K562 (cell line): Measurements from ENCODE around the gene TSPYL4. TPM values are rescaled to one million over a fixed set of nuclear protein-coding genes. Genes with fewer than 3 reads are reported as not detected.

Source experiments
- ATAC-seq: fragments of 200-7000 bp; cut with Tn5 transposase; 3 replicates; pipeline ENCODE4 v1.9.1; 2020; ENCODE audit warnings: moderate library complexity
- BruUV-seq: library from RNA; stranded (reverse); fragments of 400-500 nt; replicated peaks from 2 replicates; lab custom pipeline; 2021; lab: Mats Ljungman, UMichigan
- CTCF ChIA-PET: fragments of 300-600 bp; formaldehyde crosslinking; extraction: SDS; loops from one replicate; lab custom pipeline; 2021; ENCODE audit warnings: low intra/inter-chr PET ratio; lab: Yijun Ruan, JAX
- POLR2A ChIA-PET: fragments of 300-600, 350-650 bp; sonication (Branson Sonifier 250); formaldehyde crosslinking; extraction: SDS; loops from one replicate; lab custom pipeline; 2021; ENCODE audit warnings: antibody characterized with exemption, inconsistent platforms; lab: Yijun Ruan, JAX
- DNase-seq, 4 experiments: peaks; one replicate each; pipeline versions ENCODE4 v3.0.0 to v3.0.0-alpha.2; 2011 to 2018; ENCODE audit warnings: low spot score in 3 of 4, mixed read lengths in 3 of 4; ENCODE audit errors: extremely low read depth in 1 of 4
- FAIRE-seq: peaks from 2 replicates; lab custom pipeline; 2011; peaks lifted over from hg19 to GRCh38; lab: Jason Lieb, UNC
- H2AFZ ChIP-seq: 2 replicates; pipeline ENCODE4 v1.6.0; 2011; ENCODE audit warnings: low read depth, low read length, control low read depth, inconsistent platforms
- H3K27ac ChIP-seq: fragments of 200-600 bp; 3 replicates; pipeline ENCODE4 v1.8.0; 2011; ENCODE audit warnings: low read depth, mild to moderate bottlenecking, control low read depth, inconsistent platforms, low read length, moderate library complexity, mixed read lengths; ENCODE audit errors: extremely low read depth
- H3K27me3 ChIP-seq, 2 experiments: fragments of 300-600 bp in 1 of 2; 2 replicates in 1 of 2; 3 replicates in 1 of 2; pipeline versions ENCODE4 v1.6.0 to v1.8.0; 2011; ENCODE audit warnings: inconsistent platforms in 2 of 2, low read length in 2 of 2, mild to moderate bottlenecking in 1 of 2, mixed read lengths in 1 of 2, moderate library complexity in 1 of 2; ENCODE audit not compliant: control insufficient read depth in 2 of 2, insufficient read depth in 2 of 2
- H3K36me3 ChIP-seq: fragments of 300-600 bp; 3 replicates; pipeline ENCODE4 v1.8.0; 2011; ENCODE audit warnings: mild to moderate bottlenecking, low read length, inconsistent platforms; ENCODE audit not compliant: control insufficient read depth, insufficient read depth
- H3K4me1 ChIP-seq, 2 experiments: fragments of 200-600 bp in 1 of 2; replicated peaks in 1 of 2; 2 replicates in 1 of 2; 3 replicates in 1 of 2; pipeline versions ENCODE4 v1.5.1 to v1.8.0; 2011; ENCODE audit warnings: inconsistent platforms in 2 of 2, low read length in 2 of 2, mild to moderate bottlenecking in 1 of 2, mixed read lengths in 1 of 2, moderate library complexity in 1 of 2; ENCODE audit not compliant: control insufficient read depth in 2 of 2, insufficient read depth in 2 of 2
- H3K4me2 ChIP-seq: 2 replicates; pipeline ENCODE4 v1.6.1; 2011; ENCODE audit warnings: low read length, control low read depth, inconsistent platforms, mixed read lengths; ENCODE audit not compliant: insufficient read depth
- H3K4me3 ChIP-seq: fragments of 200-600 bp; sonication (generic), shearing (Covaris generic); 2 replicates; pipeline ENCODE4 v1.5.1; 2016; ENCODE audit warnings: control low read depth, inconsistent platforms
- H3K79me2 ChIP-seq: fragments of 200-600 bp; 3 replicates; pipeline ENCODE4 v1.8.0; 2011; ENCODE audit warnings: low read length, inconsistent platforms; ENCODE audit not compliant: control insufficient read depth, insufficient read depth
- H3K9ac ChIP-seq, 2 experiments: 2 replicates each; pipeline versions ENCODE4 v1.6.0 to v1.6.1; 2011; ENCODE audit warnings: low read depth in 2 of 2, low read length in 2 of 2, control low read depth in 1 of 2, inconsistent platforms in 1 of 2, mild to moderate bottlenecking in 1 of 2, mixed read lengths in 1 of 2; ENCODE audit not compliant: insufficient read depth in 1 of 2
- H3K9me1 ChIP-seq: one replicate; pipeline ENCODE4 v1.6.0; 2011; ENCODE audit warnings: inconsistent platforms, mild to moderate bottlenecking, low read length, moderate library complexity; ENCODE audit not compliant: control insufficient read depth, insufficient read depth
- H3K9me3 ChIP-seq: replicated peaks from 2 replicates; pipeline ENCODE4 v1.5.1; 2011; ENCODE audit warnings: low read depth, low read length, inconsistent platforms; ENCODE audit not compliant: control insufficient read depth, insufficient read depth
- H4K20me1 ChIP-seq: replicated peaks from 2 replicates; pipeline ENCODE4 v1.6.1; 2011; ENCODE audit warnings: low read length, inconsistent platforms, mixed read lengths; ENCODE audit not compliant: control insufficient read depth, insufficient read depth
- ARID4B ChIP-seq: sonication (generic); formaldehyde crosslinking; IDR thresholded peaks from 2 replicates; pipeline ENCODE4 v1.8.0; 2022; ENCODE audit warnings: mild to moderate bottlenecking, missing genetic modification reagents
- ATF1 ChIP-seq, 2 experiments: fragments of 450-650 bp in 1 of 2; IDR thresholded peaks; 2 replicates each; pipeline ENCODE4 v1.6.1; 2016; ENCODE audit warnings: missing compliant biosample characterization in 1 of 2, missing genetic modification characterization in 1 of 2
- HINFP ChIP-seq: fragments of 450-650 bp; conservative IDR thresholded peaks from 2 replicates; pipeline ENCODE4 v1.6.1; 2016; ENCODE audit warnings: missing genetic modification characterization, low read depth, mild to moderate bottlenecking, control low read depth, missing compliant biosample characterization
- KDM1A ChIP-seq, 2 experiments: fragments of 450-650 bp; IDR thresholded peaks; 2 replicates each; pipeline ENCODE4 v1.6.1; 2016; ENCODE audit warnings: mild to moderate bottlenecking in 2 of 2
- PHTF2 ChIP-seq: fragments of 250-450 bp; sonication (Bioruptor Pico); IDR thresholded peaks from 2 replicates; pipeline ENCODE4 v1.5.0; 2021; ENCODE audit warnings: mild to moderate bottlenecking
- PTTG1 ChIP-seq: fragments of 450-650 bp; IDR thresholded peaks from 2 replicates; pipeline ENCODE4 v1.6.1; 2016; ENCODE audit warnings: low read depth, mild to moderate bottlenecking, missing genetic modification characterization, missing compliant biosample characterization
- ZNF174 ChIP-seq: fragments of 250-450 bp; sonication (Bioruptor Pico); IDR thresholded peaks from 2 replicates; pipeline ENCODE4 v1.4.0; 2020; ENCODE audit warnings: mild to moderate bottlenecking
- WGBS: fragments of 100-300 bp; shearing (Covaris generic); methylation state at CpG from one replicate; pipeline ENCODE4 v1.1.6; 2016; ENCODE audit warnings: low coverage, mixed read lengths; ENCODE audit not compliant: insufficient coverage; ENCODE audit errors: missing lambda C conversion rate; 5-methylcytosine and 5-hydroxymethylcytosine counted together
- in situ Hi-C: fragments of 300-500 bp; cut with MboI; formaldehyde crosslinking; loops from 4 replicates; pipeline ENCODE4 v1.15.0; 2018; ENCODE audit warnings: inconsistent platforms, mixed read lengths
- intact Hi-C: fragments of 100-400 bp; cut with micrococcal nuclease; formaldehyde crosslinking; loops from 2 replicates; pipeline ENCODE4 v1.14.2; 2022
- polyA plus RNA-seq, 8 experiments: library from polyadenylated mRNA; depleted of rRNA in 4 of 8; stranded (reverse) in 5 of 8; unstranded in 3 of 8; fragments of >200 nt; fragmentation: Nextera tagmentation in 2 of 8; fragmentation: Illumina TruSeq in 1 of 8; extraction: Ambion mirVana in 2 of 8; extraction: Trizol in 1 of 8; gene quantifications; 2 replicates each; pipeline versions ENCODE4 v1.2.1 to v1.2.3, GENCODE V29; 2011 to 2014; ENCODE audit warnings: inconsistent platforms in 1 of 8, missing spikeins in 1 of 8
- total RNA-seq, 7 experiments: library from RNA; depleted of rRNA in 6 of 7; stranded (reverse); fragments of >200 nt in 6 of 7; fragmentation: Illumina TruSeq in 2 of 7; extraction: Trizol in 2 of 7; gene quantifications; 2 replicates each; pipeline versions ENCODE4 v1.2.1 to v1.2.3, GENCODE V29; 2011 to 2021; ENCODE audit warnings: low replicate concordance in 1 of 7

The TSPYL4 gene
- total and polyA plus RNA-seq, 9 of the 15 experiments (the other 6 are each of a cell fraction or from before 2014, with no cell fraction given) = 0.69 to 18.0 (median 9.1) TPM

DNA sequence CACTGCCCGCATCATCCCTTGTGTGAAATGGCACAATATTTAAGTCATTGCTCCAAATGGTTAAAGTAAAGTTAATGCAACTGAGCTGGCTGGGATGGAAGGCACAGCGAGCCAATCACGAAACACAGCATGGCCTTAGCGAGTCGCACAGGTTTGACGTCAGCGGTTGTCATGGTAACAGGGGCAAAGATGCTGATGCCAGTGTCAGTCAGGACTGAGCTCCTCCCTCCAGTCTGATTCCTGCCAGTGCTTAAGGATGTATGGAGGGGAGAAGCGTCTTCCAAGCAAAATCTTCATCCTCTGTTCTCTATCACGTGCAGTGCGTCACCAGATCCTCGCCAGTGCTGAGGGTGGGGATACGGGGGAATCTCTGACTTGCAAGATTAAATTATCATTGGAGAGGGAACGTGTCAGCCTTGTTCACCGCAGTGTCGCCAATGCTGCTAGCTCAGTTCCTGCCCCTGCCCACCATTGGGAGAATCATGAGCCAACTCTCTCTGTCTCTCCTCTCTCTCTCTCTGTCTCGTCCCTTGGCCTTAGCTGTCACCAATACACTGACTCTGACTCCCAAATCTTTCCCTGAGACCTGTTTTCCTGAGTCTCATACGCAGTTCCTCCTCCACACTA lies 24.5 kb downstream of the TSPYL4 start (continued):
- TF ChIP-seq ATF1 (CRISPR knock-in tag; IDR thresholded peaks at IDR 0.05) = peak; percentile 41; the same call in 1 of the 2 replicates
- peak; percentile 85 for TF ChIP-seq ATF1 (tag; IDR thresholded peaks at IDR 0.05)
- TF ChIP-seq KDM1A (IDR thresholded peaks at IDR 0.05) = 0 out of 4 replicates have a peak, but pooled peaks of 1 of the 2 experiments have one; percentile 6

DNA sequence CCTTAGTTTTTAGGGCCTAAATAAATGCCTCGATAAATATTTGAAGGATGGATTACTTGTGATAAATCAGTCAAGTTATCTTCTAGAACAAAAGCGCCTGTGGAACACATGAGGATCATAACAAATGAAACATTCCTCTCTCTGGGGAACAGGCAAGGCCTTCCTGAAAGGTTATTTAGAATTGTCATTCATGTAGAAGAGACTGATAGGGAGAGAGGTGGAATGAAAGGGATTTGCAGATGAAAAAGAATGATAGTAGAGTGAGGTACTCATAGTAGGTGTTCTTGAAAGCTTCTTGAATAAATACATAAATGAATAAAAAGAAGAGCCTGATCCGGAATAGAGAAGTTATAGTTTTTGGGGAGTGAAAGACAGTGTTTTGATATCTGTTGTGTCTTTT lies 30.5 kb downstream of the TSPYL4 start:
- no peaks in the 10 kb centered on the region for H3K9me3 ChIP-seq
- BruUV-seq = no TSS peak
- FAIRE-seq = no peak
- no peaks in the 10 kb centered on the region for H4K20me1 ChIP-seq
- no peak overlapping the region for H3K27ac ChIP-seq
- no peak overlapping the region for H3K4me3 ChIP-seq
- no peak for DNase-seq
- H3K9ac ChIP-seq = no peak overlapping the region
- intact Hi-C loops (no loop called here), in situ Hi-C loops (no loop called here)
- peaks cover 0 to 3% of the 10 kb centered on the region in 2 experiments; a peak in 2 of 5 replicates for H3K4me1 ChIP-seq
- ChIA-PET POLR2A (no interaction called here), CTCF (no interaction called here)
- no peaks in the 10 kb centered on the region for H3K79me2 ChIP-seq
- 69% methylated on average over 3 of the region's 3 CpGs for WGBS
- H2AFZ ChIP-seq = no peak overlapping the region
- no peak for TF ChIP-seq ZNF174
- H3K4me2 ChIP-seq = no peak overlapping the region
- no peak for ATAC-seq
- H3K9me1 ChIP-seq = no peaks in the 10 kb centered on the region
- H3K36me3 ChIP-seq = no peaks in the 10 kb centered on the region
- no peaks in the 10 kb centered on the region for H3K27me3 ChIP-seq

GRCh38 chr6:116221911-116222310 lies 32.0 kb downstream of the TSPYL4 start:
- no peaks in the 10 kb centered on the region for H4K20me1 ChIP-seq
- H3K9ac ChIP-seq = no peak overlapping the region
- H3K4me2 ChIP-seq = no peak overlapping the region
- WGBS = 43% methylated on average over 2 of the region's 2 CpGs
- H3K9me1 ChIP-seq = no peaks in the 10 kb centered on the region
- H2AFZ ChIP-seq = no peak overlapping the region
- no peaks in the 10 kb centered on the region for H3K79me2 ChIP-seq
- peaks cover 0 to 3% of the 10 kb centered on the region in 2 experiments; a peak in 2 of 5 replicates for H3K4me1 ChIP-seq
- in situ Hi-C loops = no loop called here
- ATAC-seq (no peak), FAIRE-seq (no peak), DNase-seq (no peak)
- no peak overlapping the region for H3K27ac ChIP-seq
- H3K9me3 ChIP-seq = no peaks in the 10 kb centered on the region
- H3K4me3 ChIP-seq = no peak overlapping the region
- POLR2A ChIA-PET = no interaction called here
- H3K36me3 ChIP-seq = no peaks in the 10 kb centered on the region
- CTCF ChIA-PET = no interaction called here
- no peaks in the 10 kb centered on the region for H3K27me3 ChIP-seq
- intact Hi-C loops = no loop called here
- no TSS peak for BruUV-seq
- TF ChIP-seq HINFP (tag) (no peak), PTTG1 (tag) (no peak), ARID4B (no peak), PHTF2 (CRISPR knock-in tag) (no peak)
